Measurements from ENCODE around the gene BRIP1. TPM values are rescaled to one million over a fixed set of nuclear protein-coding genes. Genes with fewer than 3 reads are reported as not detected.
"Not testable (repeated sequence)": the region's sequence is repeated elsewhere in the genome, so short reads cannot be mapped to it uniquely, and the experiment has no call there.

The BRIP1 gene
- total RNA-seq, 2 donors from 2014 or later, result 0.14 TPM

DNA sequence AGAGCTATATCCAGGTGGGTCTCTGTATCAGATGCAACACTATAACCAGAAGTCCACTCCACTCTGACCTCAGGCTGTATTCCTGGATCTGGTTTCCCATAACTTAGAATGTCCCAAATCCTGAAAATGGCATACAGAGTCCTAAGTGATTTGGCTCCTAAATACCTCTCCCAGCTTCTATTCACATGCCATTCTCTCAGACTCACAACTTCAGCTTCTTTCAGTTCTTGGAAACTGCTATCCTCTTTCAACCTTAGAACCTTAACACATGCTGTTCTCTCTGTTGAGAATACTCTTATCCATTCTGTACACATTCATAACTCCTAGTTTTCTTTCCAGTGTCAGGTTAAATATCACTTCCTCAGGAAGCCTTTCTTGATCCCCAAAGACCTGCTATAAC is 132.0 kb downstream of the BRIP1 start:
- Histone ChIP-seq H3K4me3 (no peak overlapping the region), H3K27ac (no peak overlapping the region), H3K4me1 (ENCODE audit: control insufficient read depth in 1 of 2, low read depth in 2 of 2) (no peaks in the 10 kb centered on the region), H3K27me3 (replicated peaks; ENCODE audit: insufficient read depth) (no peaks in the 10 kb centered on the region), H3K36me3 (no peaks in the 10 kb centered on the region), H3K9me3 (no peaks in the 10 kb centered on the region)
- ATAC-seq (ENCODE audit: insufficient number of reproducible peaks, low FRiP score, low read depth) (no peak), DNase-seq (ENCODE audit: low spot score) (no peak)
- no peak for TF ChIP-seq CTCF (IDR thresholded peaks at IDR 0.05)

GRCh38 chr17:61729690-61730268 is 133.5 kb downstream of the BRIP1 start:
- DNase-seq (ENCODE audit: low spot score) (no peak), ATAC-seq (ENCODE audit: insufficient number of reproducible peaks, low FRiP score, low read depth) (no peak)
- no peak for TF ChIP-seq CTCF (IDR thresholded peaks at IDR 0.05)
- Histone ChIP-seq H3K27me3 (replicated peaks; ENCODE audit: insufficient read depth) (no peaks in the 10 kb centered on the region), H3K9me3 (no peaks in the 10 kb centered on the region), H3K4me3 (no peak overlapping the region), H3K27ac (no peak overlapping the region), H3K4me1 (ENCODE audit: control insufficient read depth in 1 of 2, low read depth in 2 of 2) (no peaks in the 10 kb centered on the region), H3K36me3 (no peaks in the 10 kb centered on the region)

- Histone ChIP-seq H3K36me3 (no peaks in the 10 kb centered on the region), H3K27ac (no peak overlapping the region), H3K4me3 (no peak overlapping the region), H3K4me1 (ENCODE audit: control insufficient read depth in 1 of 2, low read depth in 2 of 2) (no peaks in the 10 kb centered on the region), H3K27me3 (replicated peaks; ENCODE audit: insufficient read depth) (no peaks in the 10 kb centered on the region), H3K9me3 (no peaks in the 10 kb centered on the region)
- no peak for TF ChIP-seq CTCF (IDR thresholded peaks at IDR 0.05)
- ATAC-seq (ENCODE audit: insufficient number of reproducible peaks, low FRiP score, low read depth), result no peak
- no peak for DNase-seq (ENCODE audit: low spot score)
Observed at GRCh38 chr17:61728297-61728836, 135.0 kb downstream of the BRIP1 start.

GRCh38 chr17:61727798-61728197 is 135.5 kb downstream of the BRIP1 start:
- H3K27ac ChIP-seq; H3K9me3 ChIP-seq; H3K4me3 ChIP-seq; H3K27me3 ChIP-seq (replicated peaks; ENCODE audit: insufficient read depth); DNase-seq (ENCODE audit: low spot score); H3K36me3 ChIP-seq; ATAC-seq (ENCODE audit: insufficient number of reproducible peaks, low FRiP score, low read depth); H3K4me1 ChIP-seq (ENCODE audit: control insufficient read depth in 1 of 2, low read depth in 2 of 2): not testable (repeated sequence)

GRCh38 chr17:61726977-61727376 is 136.4 kb downstream of the BRIP1 start:
- TF ChIP-seq CTCF (IDR thresholded peaks at IDR 0.05), result no peak
- ATAC-seq (ENCODE audit: insufficient number of reproducible peaks, low FRiP score, low read depth) (no peak), DNase-seq (ENCODE audit: low spot score) (no peak)
- no peaks in the 10 kb centered on the region for H3K4me1 ChIP-seq (ENCODE audit: control insufficient read depth in 1 of 2, low read depth in 2 of 2)
- H3K36me3 ChIP-seq, result no peaks in the 10 kb centered on the region
- H3K9me3 ChIP-seq, result no peaks in the 10 kb centered on the region
- no peak overlapping the region for H3K27ac ChIP-seq
- H3K4me3 ChIP-seq, result no peak overlapping the region
- H3K27me3 ChIP-seq (replicated peaks; ENCODE audit: insufficient read depth), result no peaks in the 10 kb centered on the region

DNA sequence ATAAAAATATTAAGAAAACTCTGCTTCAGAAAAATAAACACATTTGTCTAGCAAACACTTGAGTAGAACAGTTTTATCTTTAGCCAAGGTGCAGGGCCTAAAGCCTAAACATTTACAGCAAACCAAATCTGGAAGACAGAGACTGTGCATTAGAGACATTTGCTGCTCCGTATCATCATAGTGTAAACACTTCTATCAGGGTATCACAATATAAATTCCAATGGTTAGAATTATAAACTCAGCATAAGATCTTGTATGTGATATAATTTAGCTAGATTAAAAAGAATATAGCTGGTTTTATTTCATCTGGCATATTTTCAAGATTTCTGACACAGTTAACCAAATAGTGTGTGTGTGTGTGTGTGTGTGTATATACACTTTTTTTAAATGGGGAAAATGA is 138.6 kb downstream of the BRIP1 start:
- Histone ChIP-seq H3K27me3 (replicated peaks; ENCODE audit: insufficient read depth) (no peaks in the 10 kb centered on the region), H3K4me1 (ENCODE audit: control insufficient read depth in 1 of 2, low read depth in 2 of 2) (no peaks in the 10 kb centered on the region), H3K36me3 (no peaks in the 10 kb centered on the region), H3K9me3 (no peaks in the 10 kb centered on the region), H3K4me3 (no peak overlapping the region), H3K27ac (no peak overlapping the region)
- ATAC-seq (ENCODE audit: insufficient number of reproducible peaks, low FRiP score, low read depth) (no peak), DNase-seq (ENCODE audit: low spot score) (no peak)
- no peak for TF ChIP-seq CTCF (IDR thresholded peaks at IDR 0.05)
